ENCODE data around the gene ZSCAN5A.

DNA sequence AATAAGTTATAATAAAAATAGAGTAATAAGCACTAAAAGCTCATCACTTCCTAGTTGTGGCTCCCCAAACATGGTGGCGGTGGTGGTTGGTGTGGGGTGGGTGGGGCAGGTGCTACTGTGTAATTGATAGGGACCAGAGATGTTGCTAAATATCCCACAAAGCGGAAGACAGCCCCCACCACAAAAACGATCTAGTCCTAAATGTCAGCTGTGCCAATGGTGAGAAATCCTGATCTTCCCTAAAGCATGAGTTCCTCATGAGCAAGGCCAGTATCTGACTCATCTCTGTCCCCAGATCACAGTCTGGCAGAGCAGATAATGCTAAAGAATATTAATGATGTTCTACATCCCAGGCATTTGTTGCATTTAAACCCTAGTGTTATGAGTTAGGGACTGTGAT lies 44.0 kb downstream of the ZSCAN5A start:
- no peak for TF ChIP-seq ARNTL (CRISPR knock-in tag; IDR thresholded peaks at IDR 0.05; ENCODE audit: borderline replicate concordance, low read depth)
- TF ChIP-seq ZNF8 (CRISPR knock-in tag; IDR thresholded peaks at IDR 0.05) = no peak
- TF ChIP-seq ESRRG (CRISPR knock-in tag; IDR thresholded peaks at IDR 0.05) = no peak

Data from SK-N-SH treated with all-trans-retinoic acid at 6 μM for 48 hours (cell line).